ENCODE data around the gene FAM20A.
A peak's percentile ranks its signal among the peaks of the same experiment; 100 is the strongest.
"Not testable (repeated sequence)": the region's sequence is repeated elsewhere in the genome, so short reads cannot be mapped to it uniquely, and the experiment has no call there.

Gene FAM20A

DNA sequence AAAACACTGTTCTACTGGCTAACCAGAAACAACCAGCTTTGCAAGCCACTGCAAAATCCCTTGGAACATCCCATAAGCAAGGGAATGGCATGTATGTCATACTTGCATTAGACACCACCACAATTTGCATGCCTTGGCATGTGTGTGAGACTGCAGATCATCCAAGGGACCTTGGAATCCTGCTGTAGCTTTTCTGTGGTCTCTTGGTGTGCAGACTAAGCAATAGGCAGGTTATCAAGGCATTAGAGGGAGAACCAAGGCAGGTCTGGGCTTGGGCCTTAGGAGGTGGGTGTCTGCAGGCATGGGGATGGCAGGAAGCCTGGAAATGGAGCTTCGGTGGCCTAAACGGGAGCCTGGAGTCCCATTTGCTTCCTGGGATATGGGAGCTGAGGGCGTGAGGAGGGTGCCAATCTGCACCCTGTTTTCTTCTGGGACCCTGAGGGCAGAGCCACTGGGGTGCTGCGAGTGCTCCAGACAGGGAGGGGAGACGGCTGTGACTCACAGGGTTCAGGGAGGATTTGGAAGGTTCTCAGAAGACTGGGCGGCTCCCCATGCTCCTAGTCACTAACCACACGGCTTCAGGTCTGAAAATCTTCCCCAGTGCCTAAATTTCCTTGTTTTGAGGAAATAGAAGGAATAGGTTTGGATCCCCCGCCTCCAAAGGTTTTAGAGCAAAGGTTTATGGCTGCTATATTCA is 36.6 kb downstream of the FAM20A start:
- DNase-seq, result no peak

DNA sequence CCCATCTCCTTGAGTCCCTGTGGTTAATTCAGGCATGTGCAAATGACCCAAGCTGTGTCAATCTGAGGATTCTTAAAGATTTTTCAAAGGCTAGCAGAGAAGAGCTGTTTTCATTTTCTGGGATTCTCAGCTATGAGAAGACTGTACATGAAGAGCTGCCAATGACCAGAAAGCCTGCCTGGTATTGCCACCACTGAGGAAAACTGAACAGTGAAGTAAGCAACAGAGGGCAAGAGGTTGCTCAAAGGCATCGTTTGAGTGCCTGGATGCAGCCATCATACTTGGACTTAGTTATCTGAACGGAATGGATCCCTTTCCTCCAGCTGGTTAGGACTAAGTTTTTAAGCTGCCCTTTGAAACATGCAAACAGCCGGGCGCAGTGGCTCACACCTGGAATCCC is 38.4 kb downstream of the FAM20A start:
- DNase-seq, result no peak

DNA sequence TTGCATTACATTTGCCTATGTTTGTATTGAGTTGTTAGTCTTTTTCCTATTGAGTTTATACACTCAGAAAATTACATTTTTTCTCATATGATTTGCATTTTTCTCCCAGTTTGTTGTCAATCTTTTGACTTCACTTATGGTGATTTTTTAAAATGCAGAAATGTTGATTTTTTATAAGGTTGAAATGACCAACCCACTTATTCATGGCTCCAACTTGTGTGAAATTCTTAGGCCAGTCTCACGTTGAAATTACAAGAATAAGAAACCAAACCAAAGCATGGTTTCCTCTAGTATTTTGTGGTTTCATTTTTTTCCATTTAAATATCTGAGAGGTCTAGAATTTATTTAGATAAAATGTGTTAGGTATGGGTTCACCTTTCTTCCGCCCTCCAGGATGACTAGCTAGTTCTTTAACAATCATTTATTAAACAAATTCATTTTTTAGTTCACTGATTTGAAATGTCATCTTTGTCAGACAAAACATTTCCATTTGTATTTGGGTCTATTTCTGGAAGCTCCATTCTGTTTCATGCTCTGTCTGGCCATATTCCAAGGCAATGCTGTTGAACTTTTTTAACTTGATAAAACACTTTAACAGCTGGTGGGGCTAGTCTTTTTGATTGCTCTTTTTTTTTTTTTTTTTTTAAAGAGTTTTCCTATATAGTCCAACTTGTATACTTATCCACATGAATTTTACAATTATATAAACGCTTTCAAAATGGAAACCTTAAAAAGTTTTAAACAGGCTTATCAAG is 40.0 kb downstream of the FAM20A start:
- no peak for DNase-seq

DNA sequence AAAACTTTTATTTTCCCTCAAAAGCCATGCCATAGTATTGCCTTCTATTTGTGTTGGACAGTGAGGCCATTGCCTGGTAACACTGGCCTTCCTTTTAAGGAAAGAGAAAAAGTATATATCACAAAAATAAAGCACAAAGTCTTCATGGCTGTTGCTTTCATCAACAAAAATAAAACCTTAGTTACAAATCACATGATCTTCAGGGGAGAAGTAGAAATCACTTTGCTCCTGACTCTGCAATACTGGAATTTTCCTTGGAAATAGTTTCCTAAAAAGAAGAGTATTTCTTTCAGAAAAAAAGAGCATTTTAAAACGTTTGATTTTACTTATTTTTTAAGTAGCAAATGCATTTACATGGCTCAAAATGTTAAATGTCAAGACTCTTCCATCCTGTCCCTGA is 41.9 kb downstream of the FAM20A start:
- no peak for DNase-seq

DNA sequence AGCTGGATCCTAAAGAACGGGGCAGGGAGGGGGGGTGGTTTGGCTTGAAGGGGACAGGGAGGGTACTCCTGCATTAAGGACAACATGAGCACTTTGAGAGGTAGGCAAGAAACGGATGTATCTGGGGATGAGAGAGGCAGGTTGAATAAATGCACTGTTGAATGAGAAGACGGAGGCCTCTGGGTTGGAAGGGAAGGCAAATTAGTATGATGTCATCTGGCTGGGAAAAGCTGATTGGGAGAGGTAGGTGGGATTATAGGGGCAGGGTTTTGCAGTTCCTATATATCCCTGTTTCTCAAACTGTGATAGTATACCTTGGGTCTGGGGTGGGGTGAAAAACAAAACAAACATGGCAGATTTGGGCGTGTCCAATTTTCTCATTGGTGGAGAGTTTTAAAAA is 44.6 kb downstream of the FAM20A start:
- no peak for DNase-seq

DNA sequence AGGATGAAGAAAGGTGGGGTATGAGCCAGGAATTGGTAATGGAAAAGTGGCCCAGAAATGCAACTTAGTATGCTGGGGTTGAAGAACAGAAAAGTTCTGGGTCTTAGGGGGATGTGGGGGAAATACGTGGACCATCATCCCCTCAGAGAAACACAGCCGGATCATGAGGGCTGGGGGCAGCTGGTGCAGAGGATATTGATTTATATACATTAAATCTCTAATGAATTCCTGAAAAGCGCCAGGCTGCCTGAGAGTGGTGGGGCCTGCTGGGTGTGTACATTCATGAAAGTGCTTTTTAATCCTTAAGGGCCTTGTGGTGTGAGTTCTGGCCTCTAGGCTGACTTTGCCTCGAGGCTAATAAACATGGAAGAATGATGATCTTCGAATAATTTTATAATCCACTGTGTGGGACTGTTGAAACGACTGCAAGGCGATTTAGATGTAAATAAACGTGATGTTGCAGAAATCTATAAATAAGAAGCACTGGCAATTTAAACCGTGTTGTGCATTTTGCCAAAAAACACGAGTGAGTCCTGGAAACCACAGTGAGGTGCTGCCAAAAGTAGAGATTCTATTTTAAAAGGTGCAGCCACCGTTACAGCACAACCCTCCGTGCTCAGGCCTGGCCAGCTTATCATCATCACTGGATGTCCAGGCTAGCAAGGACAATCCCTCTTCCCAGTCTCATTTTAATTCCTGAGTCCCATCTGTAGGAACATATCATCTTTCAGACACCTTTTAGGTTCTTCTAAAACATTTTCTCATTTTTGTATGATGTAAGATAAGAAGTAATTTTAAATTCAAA is 56.9 kb downstream of the FAM20A start:
- DNase-seq, result no peak

DNA sequence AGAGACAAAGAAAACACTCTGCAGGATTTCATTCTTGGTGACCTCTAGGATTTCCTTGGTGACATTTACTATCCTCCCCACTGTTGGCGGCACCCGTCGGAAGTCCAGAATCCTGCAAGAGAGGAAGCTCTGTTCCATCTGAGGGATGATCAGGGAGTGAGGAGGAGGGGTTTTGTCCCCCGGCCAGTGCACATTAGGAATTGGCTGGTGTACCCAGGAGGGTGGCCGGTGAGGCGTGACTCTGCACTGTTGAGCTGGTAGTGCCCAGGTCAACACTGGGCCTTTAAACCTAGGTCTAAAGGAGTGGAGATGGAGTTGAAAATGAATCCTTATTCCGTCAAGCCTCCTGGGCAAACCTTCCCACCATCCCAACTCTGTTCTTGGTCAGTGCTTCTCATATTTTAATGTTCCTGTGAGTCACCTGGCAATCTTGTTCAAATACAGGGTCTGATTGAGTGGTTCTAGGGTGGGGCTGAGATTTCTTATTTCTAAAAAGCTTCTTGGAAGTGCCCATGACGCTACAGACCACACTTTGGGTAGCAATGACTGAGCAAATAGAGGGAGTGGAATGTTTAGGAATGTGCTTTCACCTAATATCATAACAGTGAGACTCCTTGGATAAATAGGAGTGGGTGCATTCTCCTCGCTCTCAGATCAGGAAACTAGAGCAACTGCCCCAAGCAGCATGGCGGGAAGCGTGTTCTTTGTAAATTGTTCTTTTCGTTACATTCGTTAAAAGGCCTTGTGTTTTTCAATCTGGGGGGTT is 58.3 kb downstream of the FAM20A start:
- no peak for DNase-seq

DNA sequence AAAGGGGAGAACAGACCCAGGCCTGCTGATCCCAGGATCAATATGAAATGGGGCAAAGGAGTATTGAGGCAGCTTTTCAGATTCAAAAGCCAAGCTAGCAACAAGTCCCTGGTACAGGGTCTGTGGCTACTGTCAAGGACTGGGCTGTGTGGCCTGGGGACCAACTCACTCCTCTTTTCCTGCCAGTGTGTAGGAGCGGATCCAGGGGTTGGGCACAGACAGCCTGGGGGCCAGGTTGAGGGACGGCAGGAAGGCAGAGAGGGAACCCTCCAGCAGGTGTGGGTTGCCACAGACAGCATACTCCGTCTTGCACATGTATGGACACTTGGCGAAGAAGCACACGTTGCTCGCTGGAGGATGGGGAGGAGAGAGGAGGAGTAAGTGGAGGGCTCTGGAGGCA is 59.4 kb downstream of the FAM20A start:
- DNase-seq, result no peak

DNA sequence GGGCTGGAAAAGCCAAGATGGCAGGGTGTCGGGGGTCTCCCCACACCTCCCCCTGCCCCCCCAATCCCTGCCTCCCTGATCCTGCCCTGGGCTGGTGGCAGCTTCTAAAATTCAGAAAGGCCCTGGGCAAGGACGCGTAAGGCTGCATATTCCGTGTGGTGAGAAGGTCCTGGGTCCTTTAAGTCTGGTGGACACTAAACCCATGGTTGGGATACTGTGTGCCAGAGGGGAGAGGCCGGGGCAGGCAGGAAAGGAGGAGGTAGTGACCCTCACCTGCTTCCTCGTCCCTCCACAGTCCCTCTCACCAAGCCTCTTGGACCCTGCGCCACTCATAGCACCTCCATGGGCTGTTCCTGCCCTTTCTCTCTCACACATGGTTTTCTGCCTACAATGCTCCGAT is 60.2 kb downstream of the FAM20A start:
- no peak for DNase-seq

DNA sequence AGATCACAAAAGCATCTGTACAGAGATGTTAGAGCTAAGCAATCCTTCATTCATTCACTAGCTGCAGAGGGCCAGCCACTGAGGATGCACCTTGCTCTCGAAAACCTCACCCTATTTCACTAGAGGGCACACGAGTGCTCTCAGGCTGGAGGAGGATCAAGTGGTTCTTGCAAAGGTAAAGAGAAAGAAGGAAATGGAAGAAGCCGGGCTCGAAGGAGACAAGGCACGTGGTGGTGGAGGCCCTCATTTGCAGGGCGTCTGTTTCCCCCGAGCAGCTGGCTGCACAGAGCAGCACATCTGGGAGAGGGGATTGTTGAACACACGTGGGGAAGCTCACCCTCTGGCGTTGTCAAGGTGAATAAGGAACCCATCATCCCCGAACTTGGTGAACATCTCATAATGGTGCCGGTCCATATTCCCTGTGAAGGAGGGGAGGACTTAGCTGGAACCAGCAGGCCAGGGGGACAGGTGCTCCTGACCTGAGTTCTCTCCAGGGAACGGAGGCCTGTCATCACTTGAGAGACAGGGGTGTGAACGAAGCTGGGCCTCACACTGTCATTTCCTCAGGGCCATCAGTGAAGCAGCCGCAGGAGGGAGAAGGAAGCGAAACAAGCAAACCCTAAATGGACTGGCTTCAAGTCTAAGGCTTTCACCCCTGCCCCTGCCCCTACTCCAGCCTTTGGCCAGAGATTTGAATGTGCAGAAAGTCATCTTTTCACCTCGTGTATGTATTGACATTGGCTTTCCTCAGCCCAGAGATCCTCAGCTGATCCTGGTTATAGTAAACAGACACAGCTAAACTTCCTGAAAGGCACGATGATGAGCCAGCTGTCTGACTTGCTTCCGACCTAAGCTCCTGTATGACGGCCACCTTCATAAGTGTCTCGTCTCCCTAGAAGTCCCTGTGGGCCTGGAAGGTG is 61.4 kb downstream of the FAM20A start:
- DNase-seq, result peak; percentile 9

DNA sequence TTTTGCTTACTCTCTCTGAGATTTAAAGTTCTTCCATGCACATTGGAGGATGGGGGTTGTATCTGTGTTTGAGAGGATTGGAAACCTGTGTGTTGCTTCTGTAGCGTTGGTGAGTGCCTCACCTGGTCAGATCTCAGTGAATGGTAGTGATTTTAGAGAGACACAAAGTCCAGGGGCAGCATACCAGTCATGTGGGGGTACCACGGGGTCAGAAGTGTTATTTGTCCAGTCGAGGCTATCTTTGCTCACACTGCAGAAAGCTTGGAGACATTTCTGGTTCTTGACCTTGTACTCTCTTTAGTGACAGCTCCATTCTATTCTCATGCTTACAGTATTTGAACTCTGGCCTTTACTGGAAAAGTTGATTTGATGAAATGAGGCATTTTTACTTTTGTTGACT is 65.2 kb downstream of the FAM20A start:
- no peak for DNase-seq

DNA sequence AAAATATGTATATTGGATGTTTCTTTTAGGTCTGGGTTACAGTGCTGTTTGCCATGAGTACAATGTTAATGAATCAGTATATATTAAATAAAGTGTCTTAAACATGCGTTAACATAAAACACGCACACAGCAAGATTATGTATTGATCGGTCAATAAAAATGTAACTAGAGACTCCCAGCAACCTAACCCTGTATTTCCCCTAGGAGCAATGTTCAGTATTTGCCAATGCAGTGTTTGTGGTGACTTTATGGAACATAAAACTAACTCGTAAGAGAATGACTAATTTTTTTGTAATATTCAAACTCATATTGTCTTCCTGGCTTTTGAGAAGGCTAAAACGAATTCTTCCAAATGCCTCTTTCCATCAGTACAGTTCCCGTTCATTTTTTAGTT is 66.5 kb downstream of the FAM20A start:
- DNase-seq, result no peak

DNA sequence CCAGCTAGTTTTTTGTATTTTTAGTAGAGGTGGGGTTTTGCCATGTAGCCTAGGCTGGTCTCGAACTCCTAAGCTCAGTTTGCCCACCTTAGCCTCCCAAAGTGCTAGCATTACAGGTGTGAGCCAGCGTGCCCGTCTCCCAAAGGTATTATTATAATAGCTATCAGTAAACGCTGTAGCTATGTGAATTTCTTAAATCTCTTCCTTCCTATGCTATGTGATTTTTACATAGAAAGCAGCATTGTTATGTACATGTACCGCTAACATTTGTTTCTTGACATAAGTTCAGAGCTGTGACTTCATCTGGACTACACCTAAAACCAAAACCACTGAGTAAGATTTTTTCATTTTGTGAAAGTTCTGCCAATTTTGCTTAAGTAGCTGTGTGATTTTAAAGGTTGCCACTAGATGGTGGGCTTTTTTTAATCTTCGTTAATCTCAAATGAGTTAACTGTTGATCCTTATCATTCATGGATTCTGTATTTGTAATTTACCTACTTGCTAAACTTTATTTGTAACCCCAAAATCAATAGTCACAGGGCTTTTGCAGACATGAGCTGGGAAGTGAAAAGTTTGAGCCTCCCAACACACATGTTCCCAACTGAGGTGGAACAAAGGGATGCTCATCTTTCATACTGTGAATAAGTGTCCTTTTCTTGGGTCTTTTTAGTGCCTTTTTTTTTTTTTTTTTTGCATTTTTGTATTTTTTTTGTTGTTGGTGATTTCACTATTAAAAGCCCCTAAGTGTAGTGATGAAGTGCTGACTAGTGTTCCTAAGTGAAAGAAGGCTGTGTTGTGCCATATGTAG is 67.1 kb downstream of the FAM20A start:
- DNase-seq, result no peak

DNA sequence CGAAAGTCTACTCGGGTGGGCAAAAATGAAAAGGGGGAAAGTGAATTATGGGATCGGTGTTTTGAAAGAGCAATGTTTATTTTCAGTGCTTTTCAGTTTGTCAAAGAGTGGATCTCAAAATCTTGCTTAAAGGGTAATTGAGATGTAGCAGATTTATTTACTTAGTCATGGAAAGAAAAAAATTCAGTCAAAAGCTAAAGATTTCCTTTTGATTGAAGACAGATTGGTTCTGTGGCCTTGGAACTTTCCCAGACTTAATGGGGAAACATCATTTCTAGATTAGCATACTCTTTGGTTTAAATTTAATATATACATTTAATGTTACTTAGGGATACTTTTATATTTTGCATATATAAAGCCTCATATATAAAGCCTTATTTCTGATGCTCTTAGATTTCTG is 68.3 kb downstream of the FAM20A start:
- no peak for DNase-seq

DNA sequence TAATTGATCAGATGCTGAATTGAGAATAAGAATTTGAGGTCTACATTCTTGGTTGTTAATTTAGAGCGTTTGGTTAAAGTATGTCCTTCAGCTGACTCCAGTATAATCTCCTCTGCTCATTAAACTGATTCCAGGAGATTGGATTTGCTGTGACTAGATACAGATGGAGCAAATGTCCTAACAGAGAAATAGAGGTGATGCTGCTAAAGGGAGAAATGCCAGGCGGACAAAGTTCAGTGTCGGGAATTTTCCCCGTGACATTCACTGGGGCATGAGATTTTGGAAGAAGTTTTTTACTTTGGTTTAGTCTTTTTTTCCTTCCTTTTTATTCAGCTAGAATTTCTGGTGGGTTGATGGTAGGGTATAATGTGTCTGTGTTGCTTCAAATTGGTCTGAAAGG is 69.9 kb downstream of the FAM20A start:
- no peak for DNase-seq

DNA sequence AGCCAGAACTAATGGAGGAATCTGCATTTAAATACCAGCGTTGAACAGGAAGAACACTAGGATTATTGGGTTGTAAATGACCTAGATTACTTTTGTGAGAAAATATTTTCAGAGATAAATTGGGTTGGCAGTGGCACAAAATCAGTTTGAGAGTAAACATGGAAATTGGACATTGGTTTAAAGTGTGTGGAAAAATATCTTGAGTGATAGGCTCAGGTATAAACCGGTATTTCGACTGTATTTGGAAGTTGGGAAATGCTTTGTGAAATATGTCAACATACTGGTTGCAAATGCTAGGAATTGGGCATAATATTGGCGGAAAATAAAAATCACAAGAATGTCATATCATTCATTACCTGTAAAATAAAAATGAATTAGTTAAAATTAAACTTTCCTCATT is 73.9 kb downstream of the FAM20A start:
- no peak for DNase-seq

DNA sequence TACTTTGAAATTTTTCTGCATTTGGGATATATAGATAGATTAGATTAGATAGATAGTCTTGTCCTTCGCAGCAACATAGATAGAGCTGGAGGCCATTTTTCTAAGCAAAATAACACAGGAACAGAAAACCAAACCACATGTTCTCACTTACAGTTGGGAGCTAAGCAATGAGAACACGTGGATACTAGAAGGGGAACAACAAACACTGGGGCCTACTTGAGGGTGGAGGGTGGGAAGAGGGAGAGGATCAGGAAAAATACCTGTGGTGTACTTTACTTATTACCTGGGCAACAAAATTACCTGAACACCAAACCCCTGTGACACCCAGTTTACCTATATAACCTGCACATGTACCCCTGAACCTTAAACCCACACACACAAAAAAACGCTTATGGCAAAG is 74.6 kb downstream of the FAM20A start:
- DNase-seq, result no peak

DNA sequence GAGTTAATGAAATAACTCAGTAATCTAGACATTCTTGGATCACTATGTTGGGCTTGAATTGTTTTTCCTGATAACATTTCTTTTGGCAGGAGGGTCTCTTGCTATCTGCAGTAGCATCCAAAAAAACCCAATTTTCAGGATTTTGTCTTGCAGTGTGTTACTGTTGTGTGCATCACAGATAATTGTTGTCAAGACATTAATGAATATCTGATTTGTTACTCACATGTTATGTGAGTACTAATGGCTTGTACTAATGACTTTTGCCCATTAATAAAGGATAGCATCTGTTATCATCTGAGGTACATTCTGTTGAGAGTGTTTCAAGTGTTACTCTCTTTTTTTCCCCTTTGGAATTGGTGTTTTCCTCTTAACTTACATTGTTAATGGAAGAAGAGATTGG is 78.9 kb downstream of the FAM20A start:
- no peak for DNase-seq

DNA sequence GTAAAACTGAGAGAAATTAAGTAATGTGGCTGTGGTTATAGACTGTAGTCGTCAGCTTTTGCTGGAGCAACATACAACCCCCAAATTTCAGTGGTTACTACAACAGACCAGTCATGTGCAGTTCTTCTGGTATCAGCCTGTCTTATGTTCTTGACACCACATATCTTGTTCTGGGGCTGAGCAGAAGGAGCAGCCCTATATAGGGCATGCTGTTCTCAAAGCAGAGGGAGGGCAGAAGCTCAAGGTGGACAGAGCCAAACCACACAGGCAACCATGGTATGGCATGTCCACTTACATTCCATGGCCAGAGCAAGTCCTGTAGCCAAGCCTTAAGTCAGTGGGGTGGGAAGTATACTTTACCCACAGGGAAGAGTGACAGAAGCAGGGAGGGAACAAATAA is 81.3 kb downstream of the FAM20A start:
- DNase-seq, result no peak

DNA sequence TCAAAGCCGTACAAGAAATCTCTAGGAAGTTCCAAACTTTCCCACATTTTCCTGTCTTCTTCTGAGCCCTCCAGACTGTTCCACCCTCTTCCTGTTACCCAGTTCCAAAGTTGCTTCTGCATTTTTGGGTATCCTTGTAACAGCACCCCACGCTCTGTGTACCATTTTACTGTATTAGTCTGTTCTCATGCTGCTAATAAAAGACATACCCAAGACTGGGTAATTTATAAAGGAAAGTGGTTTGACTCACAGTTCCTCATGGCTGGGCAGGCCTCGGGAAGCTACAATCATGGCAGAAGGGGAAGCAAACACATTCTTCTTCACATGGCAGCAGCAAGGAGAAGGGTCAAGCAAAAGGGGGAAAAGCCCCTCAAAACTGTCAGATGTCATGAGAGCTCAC is 82.1 kb downstream of the FAM20A start:
- not testable (repeated sequence) for DNase-seq

Measured in hematopoietic multipotent progenitor cell treated with erythropoietin and hydrocortisone succinate and interleukin-3 and kit ligand, for 8 days (in vitro differentiated cells).